ENCODE measurements around the gene FYCO1.

DNA sequence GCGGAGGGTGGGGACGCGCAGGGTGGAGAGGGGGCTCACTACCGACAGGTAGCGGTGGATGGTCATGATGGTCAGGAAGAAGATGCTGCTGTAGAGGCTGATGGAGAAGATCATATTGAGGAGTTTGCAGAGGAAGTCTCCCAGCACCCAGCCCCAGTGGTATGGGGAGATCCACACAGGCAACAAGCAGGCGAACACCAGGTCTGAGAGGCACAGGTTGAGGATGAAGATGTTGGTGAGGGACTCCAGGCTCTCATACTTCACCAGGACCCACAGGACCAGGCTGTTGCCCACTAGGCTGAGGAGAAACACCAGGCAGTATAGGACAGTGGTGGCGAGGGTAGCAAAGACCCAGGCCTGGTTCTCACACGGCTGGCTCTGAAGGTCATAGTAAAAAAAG is 25.9 kb upstream of the FYCO1 start:
- TF ChIP-seq, protein P1, sequence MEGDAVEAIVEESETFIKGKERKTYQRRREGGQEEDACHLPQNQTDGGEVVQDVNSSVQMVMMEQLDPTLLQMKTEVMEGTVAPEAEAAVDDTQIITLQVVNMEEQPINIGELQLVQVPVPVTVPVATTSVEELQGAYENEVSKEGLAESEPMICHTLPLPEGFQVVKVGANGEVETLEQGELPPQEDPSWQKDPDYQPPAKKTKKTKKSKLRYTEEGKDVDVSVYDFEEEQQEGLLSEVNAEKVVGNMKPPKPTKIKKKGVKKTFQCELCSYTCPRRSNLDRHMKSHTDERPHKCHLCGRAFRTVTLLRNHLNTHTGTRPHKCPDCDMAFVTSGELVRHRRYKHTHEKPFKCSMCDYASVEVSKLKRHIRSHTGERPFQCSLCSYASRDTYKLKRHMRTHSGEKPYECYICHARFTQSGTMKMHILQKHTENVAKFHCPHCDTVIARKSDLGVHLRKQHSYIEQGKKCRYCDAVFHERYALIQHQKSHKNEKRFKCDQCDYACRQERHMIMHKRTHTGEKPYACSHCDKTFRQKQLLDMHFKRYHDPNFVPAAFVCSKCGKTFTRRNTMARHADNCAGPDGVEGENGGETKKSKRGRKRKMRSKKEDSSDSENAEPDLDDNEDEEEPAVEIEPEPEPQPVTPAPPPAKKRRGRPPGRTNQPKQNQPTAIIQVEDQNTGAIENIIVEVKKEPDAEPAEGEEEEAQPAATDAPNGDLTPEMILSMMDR (conservative IDR thresholded peaks at IDR 0.05; ENCODE audit: low read length) = no peak
- no peak for TF ChIP-seq EZH2phosphoT487 (IDR thresholded peaks at IDR 0.05; ENCODE audit: borderline replicate concordance)
